ENCODE results near the gene AGO4.
"Not testable (repeated sequence)": the region's sequence is repeated elsewhere in the genome, so short reads cannot be mapped to it uniquely, and the experiment has no call there.

Gene AGO4

DNA sequence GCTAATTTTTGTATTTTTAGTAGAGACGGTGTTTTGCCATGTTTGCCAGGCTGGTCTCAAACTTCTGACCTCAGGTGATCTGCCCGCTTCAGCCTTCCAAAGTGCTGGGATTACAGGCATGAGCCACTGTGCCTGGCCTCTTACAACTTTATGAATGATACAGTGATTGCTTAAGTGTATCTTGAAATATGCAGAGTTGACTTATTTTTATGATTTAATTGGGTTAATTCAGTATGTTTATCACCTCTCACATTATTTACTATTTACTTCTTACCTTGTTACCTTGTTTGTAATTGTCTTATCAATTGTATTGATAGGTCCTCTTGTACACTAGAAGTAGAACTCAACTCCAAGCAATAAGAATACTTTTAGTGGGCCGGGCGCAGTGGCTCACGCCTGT, 4.9 kb downstream of the AGO4 start:
- DNase-seq, result not testable (repeated sequence)

DNA sequence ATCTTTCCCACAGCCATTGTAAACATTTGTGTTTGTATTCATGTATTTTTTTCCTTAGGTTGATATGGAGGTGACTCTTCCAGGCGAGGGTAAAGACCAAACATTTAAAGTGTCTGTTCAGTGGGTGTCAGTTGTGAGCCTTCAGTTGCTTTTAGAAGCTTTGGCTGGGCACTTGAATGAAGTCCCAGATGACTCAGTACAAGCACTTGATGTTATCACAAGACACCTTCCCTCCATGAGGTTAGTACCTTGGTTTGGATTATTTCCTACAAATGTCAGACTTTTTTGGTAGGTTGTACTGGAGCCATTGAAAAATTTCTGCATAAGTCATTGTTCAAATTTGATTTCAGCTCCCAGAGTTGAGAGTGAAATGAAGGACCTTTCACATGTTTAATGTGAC, 17.4 kb downstream of the AGO4 start:
- DNase-seq, result no peak

DNA sequence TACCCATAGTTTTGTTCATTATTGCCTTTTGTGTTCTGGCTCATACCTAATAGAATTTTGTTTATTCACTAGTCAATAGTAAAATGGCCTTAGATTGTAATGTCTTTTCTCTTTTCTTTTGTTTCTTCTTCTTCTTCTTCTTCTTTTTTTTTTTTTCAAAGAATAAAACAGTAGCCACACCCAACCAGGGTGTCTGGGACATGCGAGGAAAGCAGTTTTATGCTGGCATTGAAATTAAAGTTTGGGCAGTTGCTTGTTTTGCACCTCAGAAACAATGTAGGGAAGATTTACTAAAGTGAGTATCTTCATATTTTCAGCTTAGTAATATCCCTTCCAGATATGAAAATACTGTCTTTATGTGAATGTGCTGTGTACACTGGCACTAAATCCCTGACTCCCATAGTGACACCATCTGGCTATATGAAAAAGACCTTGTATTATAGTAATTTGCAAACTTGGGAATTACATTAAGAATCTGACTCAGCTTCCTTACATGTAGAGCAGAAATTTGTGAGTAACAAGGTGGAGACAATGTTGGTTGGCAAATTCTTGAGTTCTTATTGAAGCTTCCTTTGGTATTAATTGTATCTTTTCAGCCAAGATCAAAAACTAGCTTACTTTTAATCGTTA, 24.6 kb downstream of the AGO4 start:
- no peak for DNase-seq

DNA sequence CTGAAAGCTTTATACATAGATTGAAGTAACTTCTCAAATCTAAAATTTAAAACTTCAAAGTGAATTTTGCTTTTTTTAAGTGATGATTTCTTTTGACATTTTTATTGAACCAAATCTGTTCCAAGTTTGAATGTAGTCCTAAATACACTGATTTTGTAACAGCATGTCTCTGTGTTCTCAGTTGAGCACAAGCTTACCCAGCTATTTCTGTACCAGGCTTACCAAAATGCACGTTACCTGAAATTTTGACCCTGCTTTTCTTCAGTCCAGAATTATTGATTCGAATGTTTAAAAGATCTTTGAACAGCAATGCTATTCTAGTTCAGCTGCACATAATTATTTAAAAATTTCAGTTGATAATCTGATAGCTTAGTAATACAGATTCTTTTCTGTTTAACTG, 25.6 kb downstream of the AGO4 start:
- DNase-seq, result no peak

DNA sequence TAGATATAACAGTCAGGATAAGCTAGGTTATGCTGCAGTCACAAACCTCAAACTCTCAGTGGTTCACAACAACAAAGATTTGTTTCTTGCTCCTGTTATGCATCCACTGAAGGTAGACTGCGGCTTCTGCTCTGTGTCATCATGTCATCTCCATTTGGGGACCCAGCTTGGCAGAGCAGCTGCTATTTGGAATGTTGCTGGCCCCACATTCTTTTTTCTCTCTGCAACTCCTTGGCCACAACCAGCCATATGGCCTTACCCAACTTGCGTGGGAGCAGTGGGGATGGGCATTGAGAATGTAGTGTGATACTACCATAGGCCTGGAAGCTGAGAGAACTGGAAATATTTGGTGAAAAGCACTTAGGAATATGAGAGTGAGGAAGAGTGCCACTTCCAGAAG, 26.4 kb downstream of the AGO4 start:
- no peak for DNase-seq

DNA sequence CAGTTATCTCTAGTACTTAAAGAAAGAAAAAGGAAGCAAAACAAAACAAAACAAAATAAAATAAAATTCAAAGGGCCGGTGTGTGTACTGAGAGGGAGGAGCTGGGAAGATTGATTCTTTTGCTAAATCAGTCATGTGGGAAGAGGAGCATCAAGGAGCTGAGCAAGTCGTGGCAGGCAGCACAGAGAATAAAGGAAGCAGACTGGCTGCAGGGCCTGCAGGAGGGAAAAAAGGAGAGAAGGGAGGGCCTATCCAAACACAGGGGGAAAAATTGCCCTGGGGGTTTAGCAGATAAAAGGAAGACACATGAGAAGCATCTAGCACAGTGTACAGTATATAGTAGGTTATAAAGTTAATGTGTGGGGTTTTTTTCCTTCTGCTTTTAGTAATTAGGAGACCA, 27.6 kb downstream of the AGO4 start:
- no peak for DNase-seq

DNA sequence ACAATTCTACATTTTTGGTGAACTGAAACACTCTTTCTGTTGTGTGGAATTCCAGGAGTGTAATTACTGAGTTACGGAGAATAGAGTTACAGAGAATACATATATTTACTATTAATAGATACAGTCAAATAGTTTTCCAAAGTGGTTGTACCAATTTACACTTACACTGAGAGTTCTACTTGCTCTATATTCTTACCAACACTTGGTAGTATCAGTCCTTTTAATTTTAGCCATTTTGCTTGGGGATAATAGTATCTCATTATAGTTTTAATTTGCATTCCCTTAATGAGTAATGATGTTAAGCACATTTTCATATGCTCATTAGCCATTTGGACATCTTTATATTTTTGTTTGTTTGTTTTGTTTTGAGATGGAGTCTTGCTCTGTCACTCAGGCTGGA, 28.9 kb downstream of the AGO4 start:
- DNase-seq, result no peak

DNA sequence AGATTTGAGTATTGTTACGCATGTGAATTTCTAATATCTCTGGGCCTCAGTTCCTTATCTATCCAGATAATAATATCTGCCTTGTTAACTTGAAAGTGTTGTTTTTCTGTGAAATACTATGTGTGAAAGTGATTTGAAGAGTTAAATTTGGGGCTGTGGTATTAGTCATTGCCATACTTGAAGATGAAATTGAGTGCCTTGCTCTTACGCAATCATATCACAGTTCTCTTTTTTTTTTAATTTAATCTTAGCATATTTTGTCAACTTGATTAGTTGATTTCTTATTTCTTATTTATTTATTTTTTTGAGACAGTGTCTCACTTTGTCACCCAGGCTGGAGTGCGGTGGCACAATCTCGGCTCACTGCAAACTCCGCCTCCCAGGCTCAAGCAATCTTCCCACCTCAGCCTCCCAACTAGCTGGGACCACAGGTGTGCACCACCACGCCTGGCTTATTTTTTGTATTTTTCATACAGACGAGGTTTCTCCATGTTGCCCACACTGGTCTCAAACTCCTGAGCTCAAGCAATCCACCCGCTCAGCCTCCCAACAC, 31.0 kb downstream of the AGO4 start:
- no peak for DNase-seq

DNA sequence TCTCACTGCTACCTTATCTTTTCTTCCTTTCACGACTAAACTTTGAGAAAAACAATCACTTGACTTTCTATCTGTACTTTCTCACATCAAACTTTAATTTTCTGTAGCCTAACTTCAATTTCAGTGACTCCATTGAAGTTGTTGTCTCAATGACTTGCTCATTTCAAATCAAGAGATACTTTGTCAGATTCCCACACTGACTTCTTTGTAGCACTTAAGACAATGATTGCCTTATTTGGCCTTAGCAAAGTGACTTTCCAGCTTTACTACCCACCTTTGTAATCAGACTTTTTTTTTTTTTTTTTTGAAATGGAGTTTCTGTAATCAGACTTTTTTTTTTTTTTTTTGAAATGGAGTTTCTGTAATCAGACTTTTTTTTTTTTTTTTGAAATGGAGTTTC, 37.0 kb downstream of the AGO4 start:
- no peak for DNase-seq

DNA sequence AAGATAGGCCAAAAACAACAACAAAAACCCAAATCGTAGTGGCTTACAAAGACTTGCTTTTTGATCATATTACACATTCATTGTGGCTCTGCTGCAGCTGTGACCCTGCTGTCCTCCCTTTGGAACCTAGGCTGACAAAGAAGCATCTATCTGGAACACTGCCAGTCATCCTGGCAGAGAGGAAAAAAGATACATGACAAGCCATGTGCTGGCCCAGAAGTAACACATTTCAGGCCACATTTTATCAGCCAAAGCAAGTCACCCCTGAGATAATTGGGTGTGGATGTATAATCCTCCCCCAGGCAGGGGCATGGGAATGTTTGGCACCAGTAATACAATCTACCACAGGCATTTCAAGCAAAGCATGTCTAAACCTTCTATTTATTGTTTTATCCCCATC, 38.0 kb downstream of the AGO4 start:
- no peak for DNase-seq

DNA sequence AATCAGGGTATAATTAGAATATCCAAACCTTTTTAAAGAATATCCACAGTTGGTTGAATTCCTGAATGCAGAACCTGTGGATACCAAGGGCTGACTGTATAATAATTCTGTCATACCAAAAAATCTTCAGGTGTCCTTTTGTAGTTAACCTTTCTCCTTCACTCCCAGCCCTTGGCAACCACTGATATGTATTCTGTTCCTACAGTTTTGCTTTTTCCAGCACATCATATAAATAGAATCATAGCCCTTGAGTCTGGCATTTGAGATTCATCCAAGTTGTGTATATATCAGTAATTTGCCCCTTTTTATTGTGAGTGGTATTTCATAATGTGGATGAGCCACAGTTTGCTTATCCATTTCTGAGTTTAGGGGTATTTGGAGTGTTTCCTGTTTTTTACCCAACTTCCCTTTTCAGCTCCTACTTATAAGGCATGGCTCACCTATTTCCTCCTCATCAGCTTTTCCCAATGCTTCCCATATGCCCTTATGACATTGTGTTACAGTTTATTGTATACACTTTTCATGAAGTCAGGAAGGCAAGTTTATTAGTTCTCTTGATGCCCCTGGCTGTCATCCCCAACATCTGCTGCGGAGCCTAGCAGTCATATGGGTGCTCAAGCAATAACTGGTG, 40.2 kb downstream of the AGO4 start:
- DNase-seq, result no peak

DNA sequence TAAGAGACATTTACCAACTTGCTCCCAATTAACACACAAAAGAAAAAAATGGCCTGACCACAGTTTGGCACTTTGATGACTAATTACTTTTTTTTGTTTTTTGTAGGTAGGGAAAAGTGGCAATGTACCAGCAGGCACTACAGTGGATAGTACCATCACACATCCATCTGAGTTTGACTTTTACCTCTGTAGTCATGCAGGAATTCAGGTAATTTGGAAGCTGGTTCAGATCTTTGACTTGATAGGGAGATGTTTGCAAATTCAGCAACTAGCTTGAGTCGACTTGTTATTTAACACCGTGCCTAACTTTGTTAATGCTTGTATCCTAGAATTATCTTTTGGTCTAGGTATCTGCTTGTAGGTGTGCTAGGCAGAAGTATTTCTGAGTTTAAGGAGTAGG, 42.2 kb downstream of the AGO4 start:
- no peak for DNase-seq

DNA sequence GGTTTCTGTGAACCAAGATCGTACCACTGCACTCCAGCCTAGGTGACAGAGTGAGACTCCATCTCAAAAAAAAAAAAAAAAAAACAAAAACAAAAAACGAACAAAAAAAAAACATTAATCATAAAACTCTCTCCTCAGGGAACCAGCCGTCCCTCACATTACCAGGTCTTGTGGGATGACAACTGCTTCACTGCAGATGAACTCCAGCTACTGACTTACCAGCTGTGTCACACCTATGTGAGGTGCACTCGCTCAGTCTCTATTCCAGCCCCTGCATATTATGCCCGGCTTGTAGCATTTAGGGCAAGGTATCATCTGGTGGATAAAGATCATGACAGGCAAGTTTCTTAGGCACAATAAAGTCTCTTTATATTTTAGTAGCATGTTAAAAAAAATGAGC, 42.9 kb downstream of the AGO4 start:
- DNase-seq, result no peak

DNA sequence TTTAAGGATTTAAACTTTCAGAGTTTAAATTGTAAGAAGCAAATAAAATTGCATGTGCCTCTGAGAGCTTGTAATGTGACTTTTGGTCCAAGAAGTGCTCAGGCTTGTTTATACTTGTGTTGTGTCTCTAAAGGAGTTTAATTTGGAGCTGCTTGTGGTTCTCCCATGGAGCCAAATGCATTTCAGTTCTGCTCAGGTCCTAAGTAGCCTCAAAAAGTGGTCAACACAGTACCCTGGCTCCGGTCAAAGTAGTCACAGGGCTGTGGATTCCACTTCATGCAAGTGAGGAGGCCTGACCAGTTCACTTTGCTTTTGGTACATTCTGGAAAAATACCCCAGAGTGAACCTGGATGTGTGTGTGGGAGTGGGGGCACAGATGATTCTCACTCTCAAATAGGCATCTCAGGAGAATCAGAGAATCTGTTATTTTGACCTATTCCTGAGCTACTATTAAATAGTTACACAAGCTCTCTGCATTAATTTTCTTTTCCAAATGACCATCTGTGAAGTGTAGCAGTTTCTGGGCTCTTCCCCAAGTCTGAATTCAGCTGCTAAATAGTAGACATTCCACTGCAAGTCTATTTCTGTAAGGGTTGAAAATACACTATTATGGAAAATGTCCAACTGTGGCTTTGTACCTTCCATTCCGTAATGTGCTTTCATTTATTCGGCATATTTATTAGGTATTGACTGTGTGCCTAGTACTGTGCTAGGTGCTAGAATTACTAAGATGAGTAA, 43.5 kb downstream of the AGO4 start:
- DNase-seq, result no peak

DNA sequence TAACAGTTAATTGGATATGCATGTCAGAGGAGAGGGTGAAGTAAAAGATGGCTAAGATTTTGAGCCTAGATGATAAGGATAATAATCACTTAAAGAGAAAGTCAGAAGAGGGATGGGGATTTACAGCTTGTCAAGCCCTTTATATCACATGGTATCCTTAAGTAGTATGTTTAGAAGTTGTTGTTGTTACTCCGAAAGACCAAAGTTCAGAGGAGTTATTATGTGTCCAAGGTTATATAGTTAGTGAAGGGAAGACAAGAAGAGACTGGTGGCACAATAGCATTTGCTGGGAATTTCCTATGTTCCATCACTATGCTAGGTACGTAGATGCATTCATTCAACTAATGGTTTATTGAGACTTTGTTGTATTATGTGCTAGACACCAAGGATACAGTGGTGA, 44.4 kb downstream of the AGO4 start:
- DNase-seq, result no peak

DNA sequence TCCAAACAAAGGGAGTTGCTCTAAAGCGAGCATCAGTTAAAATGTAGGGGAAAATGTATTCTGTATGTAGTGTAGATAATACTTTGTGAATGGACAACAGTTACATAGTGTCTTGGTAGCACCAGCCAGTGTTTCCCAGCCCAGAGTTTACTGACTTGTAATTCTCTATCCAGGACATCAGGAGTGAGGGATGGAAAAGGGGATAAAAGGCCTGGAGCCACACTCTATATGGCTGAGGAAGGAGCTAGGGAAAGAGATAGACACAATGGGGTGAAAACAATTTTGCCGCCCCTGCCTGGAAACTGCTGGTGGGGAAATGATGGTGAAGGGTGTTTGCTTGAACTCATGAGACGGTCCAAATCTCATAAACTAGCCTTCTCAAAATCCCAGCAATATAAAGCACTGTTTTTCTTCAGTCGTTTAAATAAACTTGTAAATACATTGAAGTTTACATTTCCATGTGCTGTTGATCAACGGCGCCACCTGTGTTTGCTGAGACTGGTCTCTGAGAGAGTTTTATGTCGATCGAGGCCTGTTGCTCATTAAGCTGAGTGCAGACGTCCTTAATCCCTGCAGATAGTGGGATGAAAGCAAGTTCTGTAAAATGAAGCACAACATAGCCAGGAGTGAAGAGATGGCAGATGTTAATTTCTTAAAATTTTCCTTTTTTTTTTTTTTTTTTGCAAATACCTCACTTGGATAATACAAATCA, 47.3 kb downstream of the AGO4 start:
- DNase-seq, result no peak

DNA sequence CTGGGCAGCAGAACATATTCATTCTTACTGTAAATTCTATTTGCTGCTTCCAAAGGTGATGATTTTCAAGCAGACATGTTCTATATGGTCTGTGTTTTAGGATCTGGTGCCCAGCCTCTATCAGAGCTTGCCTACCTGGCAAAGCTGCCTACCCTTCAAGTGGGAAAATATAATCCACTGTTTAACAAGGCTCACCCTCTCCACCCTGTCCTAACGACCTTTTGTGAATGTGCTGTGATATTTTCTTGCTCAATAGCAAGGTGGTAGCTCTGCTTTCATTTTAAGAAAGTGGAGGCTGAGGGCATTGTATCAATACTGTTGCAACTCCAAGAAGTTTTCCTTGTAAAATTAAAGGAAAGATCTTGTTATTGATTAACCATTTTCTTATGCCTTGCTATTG, 49.1 kb downstream of the AGO4 start:
- no peak for DNase-seq

DNA sequence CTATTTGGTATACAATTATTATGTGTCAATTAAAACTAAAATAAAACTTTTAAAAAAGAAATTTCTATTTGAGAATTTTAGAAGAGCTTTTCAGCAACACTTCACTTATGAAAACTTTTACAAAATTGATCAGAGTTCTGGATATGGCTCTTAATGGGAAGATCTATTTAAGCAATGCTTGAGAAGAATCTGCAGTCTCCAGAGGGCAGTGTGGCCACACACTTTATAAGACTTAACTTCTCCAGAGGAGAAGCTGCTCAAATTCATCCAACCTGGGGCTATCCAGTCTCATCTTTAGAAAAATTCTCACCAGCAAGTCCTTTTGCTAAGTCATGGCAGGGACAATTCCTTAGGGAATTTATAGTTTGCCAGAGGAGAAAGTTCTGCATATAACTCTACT, 50.0 kb downstream of the AGO4 start:
- DNase-seq, result no peak

DNA sequence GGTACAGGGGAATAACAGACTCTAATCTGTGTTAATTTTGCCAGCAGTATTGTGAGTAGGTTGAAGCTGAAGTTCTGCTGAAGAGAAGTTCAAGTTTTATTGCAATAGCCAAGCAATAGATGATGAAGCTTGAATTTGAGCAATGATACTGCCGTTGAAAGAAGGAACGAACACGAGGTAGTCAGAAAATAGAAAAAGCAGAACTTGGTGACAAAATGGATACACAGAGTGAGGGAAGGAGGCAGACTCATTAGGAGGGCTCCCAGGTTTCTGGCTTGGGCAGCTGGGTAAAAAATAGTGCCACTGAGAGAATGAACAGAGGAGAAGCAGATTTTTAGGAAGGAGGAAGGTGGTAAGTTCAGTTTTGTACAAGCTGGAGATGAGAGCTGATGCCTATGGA, 52.9 kb downstream of the AGO4 start:
- no peak for DNase-seq

DNA sequence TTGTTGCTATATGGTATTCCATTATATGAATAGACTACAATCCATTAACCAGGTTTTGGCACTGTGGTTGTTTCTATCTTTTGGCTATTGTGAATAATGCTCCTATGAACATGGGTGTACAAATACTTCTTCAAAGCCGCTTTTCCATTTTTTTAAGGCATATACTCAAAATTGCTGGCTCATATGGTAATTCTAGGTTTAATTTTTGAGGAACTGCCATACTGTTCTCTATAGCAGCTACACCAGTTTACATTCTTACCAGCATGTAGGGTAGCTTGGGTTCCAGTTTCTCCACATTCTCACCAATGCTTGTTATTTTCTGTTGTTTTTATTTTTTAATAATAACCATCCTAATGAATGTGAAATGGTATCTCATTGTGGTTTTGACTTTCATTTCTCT, 55.3 kb downstream of the AGO4 start:
- no peak for DNase-seq

DNA sequence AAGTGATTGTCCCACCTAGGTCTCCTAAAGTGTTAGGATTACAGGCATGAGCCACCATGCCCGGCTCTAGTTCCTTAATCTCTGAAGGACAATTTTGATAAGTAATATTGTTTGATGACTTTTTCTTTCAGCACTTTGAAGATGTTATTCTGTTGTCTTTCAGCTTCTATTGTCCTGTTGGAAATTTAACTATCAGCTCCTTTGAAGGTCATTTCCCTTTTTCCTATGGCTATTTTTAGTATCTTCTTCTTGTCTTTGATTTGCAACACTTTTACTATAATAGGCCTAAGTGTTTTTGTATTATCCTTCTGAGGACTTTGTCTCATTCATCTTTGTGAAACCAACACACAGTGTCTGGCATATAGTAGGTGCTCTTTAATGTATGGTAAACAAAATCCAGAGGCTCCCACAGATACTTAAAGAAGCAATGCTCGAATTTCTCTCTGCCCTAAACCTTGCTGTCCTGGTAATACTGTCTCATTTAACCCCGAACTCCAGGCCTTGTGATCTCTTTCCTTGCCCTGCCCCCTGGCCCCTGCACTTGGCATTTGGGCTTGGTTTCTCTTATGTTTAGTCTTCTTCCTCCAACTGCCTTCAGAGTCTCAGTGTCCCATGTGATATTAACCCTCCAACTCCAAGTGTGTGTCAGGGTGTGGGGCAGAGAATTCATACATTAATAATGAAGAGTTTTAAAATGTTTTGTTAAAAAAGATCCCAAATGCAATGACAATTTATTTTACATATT, 56.2 kb downstream of the AGO4 start:
- DNase-seq, result no peak

DNA sequence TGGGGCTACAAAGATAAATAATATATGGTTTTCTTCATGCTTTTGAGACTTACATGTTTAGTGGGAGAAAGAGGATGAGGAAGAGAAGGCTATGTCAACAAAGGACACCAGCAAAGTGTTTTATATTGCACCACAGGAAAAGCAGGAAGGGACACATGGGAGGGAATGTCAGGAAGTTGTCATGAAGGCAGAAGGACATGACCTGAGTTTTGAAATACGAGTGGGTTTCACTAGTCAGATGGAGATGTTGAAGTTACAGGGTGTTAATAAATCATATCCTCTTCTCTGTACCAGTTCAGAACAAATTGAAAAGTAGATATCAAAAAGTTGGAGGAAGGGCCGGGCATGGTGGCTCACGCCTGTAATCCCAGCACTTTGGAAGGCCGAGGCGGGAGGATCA, 57.0 kb downstream of the AGO4 start:
- DNase-seq, result no peak

DNA sequence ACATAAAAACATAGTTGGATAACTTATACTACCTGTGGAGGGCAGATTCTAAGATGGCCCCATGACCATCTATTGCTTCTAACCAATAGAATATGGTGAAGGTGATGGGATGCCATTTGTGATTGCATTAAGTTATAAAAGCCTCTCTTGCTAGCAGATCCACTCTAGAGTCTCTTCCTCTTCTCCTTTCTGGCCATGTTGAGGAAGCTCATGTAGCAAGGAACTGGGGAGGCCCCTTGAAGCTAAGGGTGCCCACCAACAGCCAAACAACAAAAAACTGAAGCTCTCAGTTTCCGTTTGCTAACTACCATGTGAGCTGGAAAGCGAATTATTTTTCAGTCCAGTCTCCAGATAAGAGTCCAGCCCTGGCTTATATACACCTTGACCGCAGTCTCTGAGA, 59.2 kb downstream of the AGO4 start:
- DNase-seq, result no peak
